PFSK-1 (cell line): ENCODE data around the gene RFX4.

Experiments
- FOXP2 ChIP-seq: optimal IDR thresholded peaks from 2 replicates; pipeline ENCODE3; 2011; ENCODE audit warnings: borderline replicate concordance, control low read depth, inconsistent platforms; ENCODE audit not compliant: insufficient read depth; ENCODE audit errors: extremely low read length, extremely low read depth
- POLR2AphosphoS5 ChIP-seq: IDR thresholded peaks from 2 replicates; pipeline ENCODE4 v1.6.1; 2012; ENCODE audit warnings: low read depth, mild to moderate bottlenecking, control low read depth, low read length, moderate library complexity
- SIN3A ChIP-seq: IDR thresholded peaks from 2 replicates; pipeline ENCODE4 v1.6.1; 2012; ENCODE audit warnings: mild to moderate bottlenecking, low read length, moderate library complexity, borderline replicate concordance; ENCODE audit not compliant: insufficient read depth
- TAF1 ChIP-seq: IDR thresholded peaks from 2 replicates; pipeline ENCODE4 v1.6.1; 2012; ENCODE audit warnings: low read length, control low read depth, borderline replicate concordance; ENCODE audit not compliant: insufficient read depth
- TF ChIP-seq, protein P1 (sequence below), 2 experiments: IDR thresholded peaks; 2 replicates each; pipeline versions ENCODE4 v1.6.1 to v1.8.0; 2011 to 2012; ENCODE audit warnings: low read depth in 2 of 2, low read length in 2 of 2, control low read depth in 1 of 2, inconsistent platforms in 1 of 2, mild to moderate bottlenecking in 1 of 2, moderate library complexity in 1 of 2; ENCODE audit not compliant: insufficient read depth in 1 of 2

Gene RFX4

DNA sequence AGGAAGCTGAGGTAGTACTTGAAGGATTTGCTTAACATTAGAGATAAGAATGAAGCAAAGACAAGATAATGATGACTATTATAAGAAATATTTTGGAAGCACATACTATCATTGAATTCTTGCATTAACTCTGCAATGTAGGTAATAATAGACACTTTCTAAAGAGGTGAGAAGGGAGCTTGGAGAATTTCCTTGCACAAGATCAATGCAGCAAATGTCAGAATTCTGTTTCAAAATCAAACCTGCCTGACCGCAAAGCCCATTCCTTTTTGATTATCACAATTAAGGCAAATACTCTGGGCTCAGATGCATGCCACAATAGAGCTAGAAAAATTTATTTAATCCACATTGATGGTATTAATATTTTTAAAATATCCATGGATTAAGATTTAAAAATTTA lies 141.3 kb downstream of the RFX4 start:
- TF ChIP-seq, protein P1, sequence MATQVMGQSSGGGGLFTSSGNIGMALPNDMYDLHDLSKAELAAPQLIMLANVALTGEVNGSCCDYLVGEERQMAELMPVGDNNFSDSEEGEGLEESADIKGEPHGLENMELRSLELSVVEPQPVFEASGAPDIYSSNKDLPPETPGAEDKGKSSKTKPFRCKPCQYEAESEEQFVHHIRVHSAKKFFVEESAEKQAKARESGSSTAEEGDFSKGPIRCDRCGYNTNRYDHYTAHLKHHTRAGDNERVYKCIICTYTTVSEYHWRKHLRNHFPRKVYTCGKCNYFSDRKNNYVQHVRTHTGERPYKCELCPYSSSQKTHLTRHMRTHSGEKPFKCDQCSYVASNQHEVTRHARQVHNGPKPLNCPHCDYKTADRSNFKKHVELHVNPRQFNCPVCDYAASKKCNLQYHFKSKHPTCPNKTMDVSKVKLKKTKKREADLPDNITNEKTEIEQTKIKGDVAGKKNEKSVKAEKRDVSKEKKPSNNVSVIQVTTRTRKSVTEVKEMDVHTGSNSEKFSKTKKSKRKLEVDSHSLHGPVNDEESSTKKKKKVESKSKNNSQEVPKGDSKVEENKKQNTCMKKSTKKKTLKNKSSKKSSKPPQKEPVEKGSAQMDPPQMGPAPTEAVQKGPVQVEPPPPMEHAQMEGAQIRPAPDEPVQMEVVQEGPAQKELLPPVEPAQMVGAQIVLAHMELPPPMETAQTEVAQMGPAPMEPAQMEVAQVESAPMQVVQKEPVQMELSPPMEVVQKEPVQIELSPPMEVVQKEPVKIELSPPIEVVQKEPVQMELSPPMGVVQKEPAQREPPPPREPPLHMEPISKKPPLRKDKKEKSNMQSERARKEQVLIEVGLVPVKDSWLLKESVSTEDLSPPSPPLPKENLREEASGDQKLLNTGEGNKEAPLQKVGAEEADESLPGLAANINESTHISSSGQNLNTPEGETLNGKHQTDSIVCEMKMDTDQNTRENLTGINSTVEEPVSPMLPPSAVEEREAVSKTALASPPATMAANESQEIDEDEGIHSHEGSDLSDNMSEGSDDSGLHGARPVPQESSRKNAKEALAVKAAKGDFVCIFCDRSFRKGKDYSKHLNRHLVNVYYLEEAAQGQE (IDR thresholded peaks at IDR 0.05; ENCODE audit: insufficient read depth in 1 of 2, low read depth in 2 of 2, low read length in 2 of 2): no peak
- no peak for TF ChIP-seq POLR2AphosphoS5

GRCh38 chr12:106724934-106725333 lies 142.1 kb downstream of the RFX4 start:
- TF ChIP-seq POLR2AphosphoS5 (no peak), FOXP2 (no peak), TAF1 (no peak), SIN3A (no peak)
- TF ChIP-seq, protein P1 (IDR thresholded peaks at IDR 0.05; ENCODE audit: insufficient read depth in 1 of 2, low read depth in 2 of 2, low read length in 2 of 2): no peak

GRCh38 chr12:106729611-106730010 lies 146.8 kb downstream of the RFX4 start:
- no peak for TF ChIP-seq TAF1
- TF ChIP-seq FOXP2: no peak
- TF ChIP-seq POLR2AphosphoS5: no peak
- TF ChIP-seq, protein P1 (IDR thresholded peaks at IDR 0.05; ENCODE audit: insufficient read depth in 1 of 2, low read depth in 2 of 2, low read length in 2 of 2): no peak
- TF ChIP-seq SIN3A: no peak

DNA sequence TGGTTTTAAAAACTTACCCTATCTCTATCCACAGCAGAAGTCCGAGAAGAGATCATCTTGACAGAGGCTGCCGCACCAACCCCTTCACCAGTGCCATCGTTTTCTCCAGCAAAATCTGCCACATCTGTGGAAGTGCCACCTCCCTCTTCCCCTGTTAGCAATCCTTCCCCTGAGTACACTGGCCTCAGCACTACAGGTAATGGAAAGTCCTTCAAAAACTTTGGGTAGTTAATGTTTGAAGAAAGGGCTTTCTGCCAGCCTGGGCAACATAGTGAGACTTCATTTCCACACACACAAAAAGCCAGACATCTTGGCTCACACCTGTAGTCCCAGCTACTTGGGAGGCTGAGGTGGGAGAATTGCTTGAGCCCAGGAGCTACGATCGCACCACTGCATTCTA lies 150.1 kb downstream of the RFX4 start:
- TF ChIP-seq, protein P1 (IDR thresholded peaks at IDR 0.05; ENCODE audit: insufficient read depth in 1 of 2, low read depth in 2 of 2, low read length in 2 of 2): no peak
- TF ChIP-seq SIN3A: no peak
- TF ChIP-seq POLR2AphosphoS5: no peak
- no peak for TF ChIP-seq TAF1
- TF ChIP-seq FOXP2: no peak

DNA sequence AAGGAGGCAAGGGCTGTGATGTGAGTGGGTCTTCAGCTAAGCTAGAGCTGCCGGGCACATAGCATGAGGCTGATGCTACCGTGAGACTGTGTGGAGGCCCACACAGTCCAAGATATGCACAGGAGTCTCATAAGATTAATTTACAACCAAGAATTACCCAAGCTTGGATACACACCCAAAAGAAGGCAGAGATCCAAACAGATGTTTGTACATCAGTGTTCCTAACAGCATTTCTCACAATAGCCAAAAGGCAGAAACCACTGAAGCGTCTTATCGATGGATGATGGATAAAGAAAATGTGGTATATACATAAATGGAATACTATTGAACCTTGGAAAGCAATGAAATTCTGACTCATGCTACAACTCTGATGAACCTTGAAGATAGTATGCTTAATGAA lies 150.9 kb downstream of the RFX4 start:
- TF ChIP-seq POLR2AphosphoS5 (no peak), TAF1 (no peak), FOXP2 (no peak), SIN3A (no peak)
- TF ChIP-seq, protein P1 (IDR thresholded peaks at IDR 0.05; ENCODE audit: insufficient read depth in 1 of 2, low read depth in 2 of 2, low read length in 2 of 2): no peak
